ENCODE data around the gene SS18.

- no peak for TF ChIP-seq CTCF (IDR thresholded peaks at IDR 0.05)
- TF ChIP-seq POLR2A (IDR thresholded peaks at IDR 0.05), result no peak
Measured at GRCh38 chr18:26104035-26104434, 13.6 kb upstream of the SS18 start.

All from body of pancreas (tissue), 4 donors.